Astrocyte of the cerebellum (primary cell): ENCODE measurements around the gene CHRNB2.

Experiments used
- DNase-seq: peaks from one replicate; pipeline ENCODE4 v3.0.0-alpha.2; 2011; ENCODE audit warnings: low read depth
- H3K4me3 ChIP-seq: 2 replicates; pipeline ENCODE4 v1.5.1; 2011; ENCODE audit warnings: mild to moderate bottlenecking, low read depth, low read length, moderate library complexity
- CTCF ChIP-seq: IDR thresholded peaks from 2 replicates; pipeline ENCODE4 v1.5.1; 2012; ENCODE audit warnings: low read length, low read depth, moderate library complexity, mild to moderate bottlenecking; ENCODE audit errors: missing control alignments
- in situ Hi-C: cut with HindIII; loops from 2 replicates; pipeline ENCODE4 v1.10.0; 2017; ENCODE audit warnings: low sequenced_read_pairs

Gene CHRNB2

DNA sequence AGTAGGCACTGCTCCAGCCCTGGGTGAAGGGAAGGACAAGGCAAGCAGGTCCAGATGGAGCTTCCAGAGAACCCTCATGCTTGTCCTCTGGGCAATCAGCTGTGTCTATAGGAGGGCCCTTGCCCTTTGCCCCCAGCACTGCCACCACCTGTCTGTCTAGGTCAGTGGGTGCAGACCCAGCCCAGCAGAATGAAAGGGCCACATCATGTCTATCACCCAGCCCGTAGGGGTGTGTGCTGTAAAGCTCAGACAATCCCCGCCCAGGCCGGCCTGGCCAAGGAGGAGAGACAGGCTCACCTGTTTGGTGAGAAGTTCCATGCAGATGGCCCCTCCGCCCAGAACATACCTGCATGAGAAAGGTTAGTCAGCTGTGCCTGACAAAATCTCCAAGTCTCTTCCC lies 16.1 kb upstream of the CHRNB2 start:
- DNase-seq = no peak
- TF ChIP-seq CTCF = no peak
- in situ Hi-C loops = no loop called here
- H3K4me3 ChIP-seq = no peak overlapping the region

DNA sequence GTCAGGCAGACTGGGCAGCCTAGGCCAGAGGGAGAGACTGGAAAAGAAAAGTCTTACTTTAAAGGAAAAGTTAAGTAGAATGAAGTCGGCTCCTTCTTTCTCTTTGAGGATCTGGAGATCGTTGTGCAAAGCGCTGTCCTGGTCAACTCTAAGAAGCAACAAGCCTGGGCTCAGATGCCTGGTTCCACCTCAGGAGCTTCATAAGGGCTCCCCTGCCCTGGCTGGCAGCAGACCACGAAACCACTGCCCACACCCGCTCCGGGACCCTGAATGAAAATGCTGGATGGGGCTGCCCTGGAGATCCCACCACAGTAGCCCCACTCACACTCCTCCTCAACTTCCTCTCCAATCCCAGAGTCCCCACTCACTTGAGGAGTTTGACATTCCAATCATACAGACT lies 15.5 kb upstream of the CHRNB2 start:
- DNase-seq = no peak
- H3K4me3 ChIP-seq = no peak overlapping the region
- TF ChIP-seq CTCF = no peak
- in situ Hi-C loops = no loop called here

- in situ Hi-C loops = no loop called here
- H3K4me3 ChIP-seq = no peak overlapping the region
- TF ChIP-seq CTCF = no peak
- DNase-seq = no peak
These were observed 14.2 kb upstream of the CHRNB2 start for GRCh38 chr1:154553056-154554030.

- in situ Hi-C loops = loop anchor here (5.0 kb wide), 2 partner anchors 34 to 74 kb away; no protein-coding TSS in a partner anchor
- peak overlapping the region; percentile 90 for H3K4me3 ChIP-seq
- no peak for TF ChIP-seq CTCF
- peak; percentile 13 for DNase-seq
These were observed 11.2 kb upstream of the CHRNB2 start for GRCh38 chr1:154556422-154556821.

DNA sequence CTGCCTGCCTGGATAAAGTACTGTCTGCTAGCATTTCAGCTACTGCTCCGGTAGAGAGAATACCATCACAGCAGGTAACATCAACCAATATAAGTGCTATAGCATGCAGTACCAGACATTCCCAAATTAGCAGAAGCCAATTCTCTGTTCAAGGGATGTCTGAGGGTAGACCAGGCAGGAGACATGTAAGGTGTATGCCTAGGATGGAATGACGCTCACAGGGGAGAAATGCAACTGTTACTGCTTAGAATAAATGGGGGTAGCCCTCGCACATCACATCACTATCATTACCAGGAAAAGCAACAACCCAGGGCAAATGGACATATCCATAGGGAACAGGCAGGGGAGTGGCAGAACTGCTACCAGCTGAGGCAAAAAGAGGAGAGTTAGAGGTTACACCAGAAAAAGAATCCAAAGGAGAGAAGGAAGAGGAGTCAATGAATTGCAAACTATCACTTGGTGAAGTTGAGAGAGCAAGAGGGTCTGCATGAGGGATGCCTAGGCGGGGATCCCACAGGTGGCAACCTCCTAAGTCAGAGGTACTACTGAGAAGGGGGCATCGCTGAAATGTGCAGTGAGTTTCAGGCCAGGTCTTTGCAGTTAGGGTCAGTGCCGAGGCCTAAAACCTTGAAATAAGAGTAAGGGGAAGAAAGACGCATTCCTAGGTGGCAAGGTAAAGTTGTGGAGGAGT lies 10.2 kb upstream of the CHRNB2 start:
- H3K4me3 ChIP-seq = peak overlapping the region; percentile 90
- in situ Hi-C loops = loop anchor here (5.0 kb wide), 2 partner anchors 35 to 75 kb away; no protein-coding TSS in a partner anchor
- no peak for DNase-seq
- TF ChIP-seq CTCF = no peak

DNA sequence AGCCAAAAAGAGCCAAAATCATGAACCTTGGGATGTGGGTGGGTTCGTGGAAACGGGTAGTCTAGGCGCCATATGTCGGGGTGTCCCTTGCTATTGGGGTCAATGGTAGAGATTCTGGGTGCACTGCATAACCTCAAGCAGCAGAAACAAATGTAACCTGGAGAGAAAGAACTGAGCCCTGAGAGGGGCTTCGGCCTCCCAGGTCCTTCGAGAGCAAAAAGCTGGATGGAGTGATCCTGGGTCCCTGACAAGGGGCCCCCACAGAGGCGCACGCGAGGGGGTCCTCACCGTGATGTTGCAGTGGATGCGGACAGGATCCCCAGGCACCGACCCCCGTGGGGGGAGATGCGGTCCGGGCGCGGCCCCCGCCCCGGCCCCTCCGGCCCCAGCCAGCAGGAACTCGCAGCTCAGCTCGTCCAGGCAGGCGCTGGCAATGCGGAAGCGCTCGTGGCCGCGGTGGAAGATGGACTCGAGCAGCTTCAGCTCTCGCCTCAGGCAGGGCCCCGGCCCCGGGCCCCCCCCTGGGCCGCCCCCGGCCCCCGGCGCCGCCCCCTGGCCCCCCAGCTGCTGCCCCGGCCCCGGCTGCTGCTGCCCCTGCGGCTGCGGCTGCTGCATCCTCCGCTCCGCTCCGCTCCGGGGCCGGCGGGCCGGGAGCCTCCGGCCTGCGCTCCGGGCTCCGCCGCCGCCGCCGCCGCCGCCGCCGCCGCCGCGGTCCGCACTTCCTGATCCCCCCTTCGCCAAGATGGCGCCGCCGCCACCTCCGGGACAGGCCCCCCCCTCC lies 9.4 kb upstream of the CHRNB2 start, which contains the start of gene UBE2Q1:
TSS of gene UBE2Q1 (minus strand) at position 724 of the 781 bp plus-strand sequence. CDS start at position 615, 109 bp downstream.
- H3K4me3 ChIP-seq = peak within 1 kb of the TSS; percentile 90
- in situ Hi-C loops = loop anchor here (5.0 kb wide), 2 partner anchors 36 to 76 kb away; no protein-coding TSS in a partner anchor
- no peak for TF ChIP-seq CTCF
- no peak for DNase-seq
